GM12878 (cell line): ENCODE measurements around the gene PAX5. TPM values are rescaled to one million over a fixed set of nuclear protein-coding genes. Genes with fewer than 3 reads are reported as not detected.

ENCODE experiments used
- ATAC-seq: fragments of 200-7000 bp; cut with Tn5 transposase; 3 replicates; pipeline ENCODE4 v1.9.1; 2020; ENCODE audit warnings: mild to moderate bottlenecking, moderate library complexity
- BruUV-seq: library from RNA; stranded (reverse); fragments of 400-500 nt; replicated peaks from 2 replicates; lab custom pipeline; 2021; lab: Mats Ljungman, UMichigan
- CTCF ChIA-PET: fragments of 300-600 bp; sonication (Branson Sonifier 250); formaldehyde crosslinking; extraction: SDS; loops from one replicate; lab custom pipeline; 2021; ENCODE audit warnings: inconsistent platforms; lab: Yijun Ruan, JAX
- POLR2A ChIA-PET: fragments of 350-600 bp; formaldehyde crosslinking; extraction: SDS; loops from one replicate; lab custom pipeline; 2021; ENCODE audit warnings: inconsistent platforms; lab: Charles Lee
- RAD21 ChIA-PET: fragments of 300-600 bp; sonication (Branson Sonifier 250); formaldehyde crosslinking; loops from one replicate; lab custom pipeline; 2023; ENCODE audit warnings: antibody characterized with exemption; ENCODE audit not compliant: unreplicated experiment; lab: Charles Lee
- SMC1A ChIA-PET: fragments of 300-600 bp; sonication (Branson Sonifier 250); formaldehyde crosslinking; loops from one replicate; lab custom pipeline; 2023; ENCODE audit not compliant: unreplicated experiment, uncharacterized antibody; lab: Charles Lee
- DNase-seq: peaks from one replicate; pipeline ENCODE4 v3.0.0-alpha.2; 2011; ENCODE audit warnings: low read depth, low spot score
- FAIRE-seq: peaks from 3 replicates; lab custom pipeline; 2011; peaks lifted over from hg19 to GRCh38; lab: Jason Lieb, UNC
- H2AFZ ChIP-seq: 2 replicates; pipeline ENCODE4 v1.6.0; 2011; ENCODE audit warnings: low read depth, low read length, control low read depth; ENCODE audit not compliant: control insufficient read depth
- H3K27ac ChIP-seq: 2 replicates; pipeline ENCODE4 v1.5.1; 2011; ENCODE audit warnings: control low read depth; ENCODE audit not compliant: control insufficient read depth, insufficient read depth
- H3K27me3 ChIP-seq, 2 experiments: replicated peaks in 1 of 2; 2 replicates each; pipeline versions ENCODE4 v1.6.0 to v1.6.1; 2011; ENCODE audit warnings: low read length in 1 of 2; ENCODE audit not compliant: control insufficient read depth in 2 of 2, insufficient read depth in 2 of 2
- H3K36me3 ChIP-seq, 2 experiments: 2 replicates each; pipeline ENCODE4 v1.5.1; 2011; ENCODE audit warnings: low read length in 1 of 2; ENCODE audit not compliant: control insufficient read depth in 2 of 2, insufficient read depth in 2 of 2
- H3K4me1 ChIP-seq: 2 replicates; pipeline ENCODE4 v1.6.1; 2011; ENCODE audit warnings: mild to moderate bottlenecking, low read length, moderate library complexity, mixed read lengths; ENCODE audit not compliant: control insufficient read depth, insufficient read depth
- H3K4me2 ChIP-seq: 2 replicates; pipeline ENCODE4 v1.6.0; 2011; ENCODE audit warnings: control low read depth; ENCODE audit not compliant: control insufficient read depth, insufficient read depth
- H3K4me3 ChIP-seq: fragments of 200-600 bp; sonication (generic); 2 replicates; pipeline ENCODE4 v1.5.1; 2016
- H3K79me2 ChIP-seq: 2 replicates; pipeline ENCODE4 v1.6.0; 2011; ENCODE audit warnings: low read length; ENCODE audit not compliant: control insufficient read depth, insufficient read depth
- H3K9ac ChIP-seq: 2 replicates; pipeline ENCODE4 v1.8.0; 2011; ENCODE audit warnings: low read length, control low read depth, mixed read lengths; ENCODE audit not compliant: control insufficient read depth, insufficient read depth
- H3K9me3 ChIP-seq: replicated peaks from 3 replicates; pipeline ENCODE4 v1.5.1; 2011; ENCODE audit warnings: mild to moderate bottlenecking, low read length; ENCODE audit not compliant: control insufficient read depth, insufficient read depth
- H4K20me1 ChIP-seq: 2 replicates; pipeline ENCODE4 v1.6.0; 2011; ENCODE audit not compliant: control insufficient read depth, insufficient read depth
- BHLHE40 ChIP-seq, 2 experiments: fragments of 450-650 bp in 1 of 2; IDR thresholded peaks; 2 replicates each; pipeline ENCODE4 v1.6.1; 2011 to 2017; ENCODE audit warnings: low read depth in 2 of 2, borderline replicate concordance in 1 of 2, improper control_type of control experiment in 1 of 2, low read length in 1 of 2, mild to moderate bottlenecking in 1 of 2
- EGR1 ChIP-seq, 2 experiments: IDR thresholded peaks; 1 replicate in 1 of 2; 2 replicates in 1 of 2; pipeline ENCODE4 v1.6.1; 2011 to 2012; ENCODE audit warnings: low read depth in 2 of 2, low read length in 2 of 2, borderline replicate concordance in 1 of 2, mild to moderate bottlenecking in 1 of 2, moderate library complexity in 1 of 2
- GATAD2B ChIP-seq: fragments of 450-650 bp; conservative IDR thresholded peaks from 2 replicates; pipeline ENCODE4 v1.6.1; 2017; ENCODE audit warnings: low read depth, mild to moderate bottlenecking, moderate library complexity
- HDGF ChIP-seq: fragments of 450-650 bp; IDR thresholded peaks from 2 replicates; pipeline ENCODE4 v1.6.1; 2016; ENCODE audit warnings: antibody characterized with exemption
- KAT2A ChIP-seq: conservative IDR thresholded peaks from 2 replicates; pipeline ENCODE4 v1.6.1; 2011; ENCODE audit warnings: low read depth, low read length; ENCODE audit not compliant: control insufficient read depth
- RELA ChIP-seq: fragments of 450-650 bp; IDR thresholded peaks from 2 replicates; pipeline ENCODE4 v1.8.0; 2014; ENCODE audit warnings: borderline replicate concordance; ENCODE audit not compliant: partially characterized antibody
- SIX5 ChIP-seq: IDR thresholded peaks from 2 replicates; pipeline ENCODE4 v1.6.1; 2011; ENCODE audit warnings: mild to moderate bottlenecking, low read depth, low read length, moderate library complexity; ENCODE audit not compliant: severe bottlenecking
- SMAD1 ChIP-seq: fragments of 450-650 bp; IDR thresholded peaks from 2 replicates; pipeline ENCODE4 v1.6.1; 2018; ENCODE audit warnings: mild to moderate bottlenecking, low read depth; ENCODE audit not compliant: partially characterized antibody
- SMARCA5 ChIP-seq: fragments of 450-650 bp; IDR thresholded peaks from 2 replicates; pipeline ENCODE4 v1.6.1; 2017; ENCODE audit warnings: mild to moderate bottlenecking
- SREBF2 ChIP-seq: IDR thresholded peaks from 2 replicates; pipeline ENCODE4 v1.6.1; 2012; ENCODE audit warnings: mild to moderate bottlenecking, low read length
- TCF3 ChIP-seq: IDR thresholded peaks from 2 replicates; pipeline ENCODE4 v1.6.1; 2012; ENCODE audit warnings: low read depth, mild to moderate bottlenecking, low read length, borderline replicate concordance; ENCODE audit not compliant: insufficient read depth
- TCF7 ChIP-seq: IDR thresholded peaks from 2 replicates; pipeline ENCODE4 v1.6.1; 2014; ENCODE audit warnings: antibody characterized with exemption, borderline replicate concordance
- ZBED1 ChIP-seq: IDR thresholded peaks from 2 replicates; pipeline ENCODE4 v1.6.1; 2016; ENCODE audit warnings: borderline replicate concordance
- ZSCAN29 ChIP-seq: fragments of 450-650 bp; IDR thresholded peaks from 2 replicates; pipeline ENCODE4 v1.6.1; 2017; ENCODE audit warnings: mild to moderate bottlenecking, moderate library complexity
- WGBS: methylation state at CpG from one replicate; pipeline ENCODE4 v1.1.6; 2016; ENCODE audit warnings: low lambda C conversion rate; ENCODE audit not compliant: insufficient replicate concordance, insufficient coverage; ENCODE audit errors: missing lambda C conversion rate; 5-methylcytosine and 5-hydroxymethylcytosine counted together
- in situ Hi-C: fragments of 300-500 bp; cut with MboI; formaldehyde crosslinking; loops from 9 replicates; pipeline ENCODE4 v1.14.3; 2018; ENCODE audit warnings: mixed read lengths
- intact Hi-C: fragments of 100-400 bp; cut with micrococcal nuclease; formaldehyde crosslinking; loops from one replicate; pipeline ENCODE4 v1.14.2; 2022; ENCODE audit not compliant: unreplicated experiment
- polyA plus RNA-seq, 11 experiments: library from polyadenylated mRNA; depleted of rRNA in 4 of 11; unstranded in 6 of 11; stranded (reverse) in 5 of 11; fragments of >200 nt; fragmentation: Nextera tagmentation in 4 of 11; fragmentation: Illumina TruSeq in 1 of 11; extraction: Ambion mirVana in 4 of 11; extraction: Trizol in 1 of 11; gene quantifications; 1 replicate in 1 of 11; 2 replicates in 10 of 11; pipeline versions ENCODE4 v1.2.1 to v1.2.3, GENCODE V29; 2011 to 2016; ENCODE audit warnings: inconsistent platforms in 2 of 11, missing spikeins in 2 of 11, low read depth in 1 of 11
- total RNA-seq, 4 experiments: library from RNA; depleted of rRNA in 3 of 4; stranded (reverse); fragments of >200 nt in 3 of 4; fragmentation: Illumina TruSeq in 1 of 4; extraction: Trizol in 1 of 4; gene quantifications; 2 replicates each; pipeline versions ENCODE4 v1.2.1 to v1.2.3, GENCODE V29; 2013 to 2021

PAX5 gene
- total and polyA plus RNA-seq, 10 of the 15 experiments (the other 5 are each of a cell fraction or from before 2014, with no cell fraction given), result 2.2 to 123 (median 31.9) TPM

GRCh38 chr9:36876056-36876455 lies 158.0 kb downstream of the PAX5 start:
- RAD21 ChIA-PET, result interaction anchor here (0.5 kb wide), 1 partner anchor 784 kb away, joined by 5 read pairs; no protein-coding TSS in a partner anchor
- H3K27me3 ChIP-seq, result no peaks in the 10 kb centered on the region
- TF ChIP-seq HDGF, result no peak
- TF ChIP-seq SIX5, result no peak
- no peak for TF ChIP-seq GATAD2B
- no peak for TF ChIP-seq SMARCA5
- no peak for TF ChIP-seq TCF3
- TF ChIP-seq RELA, result no peak
- no peak for TF ChIP-seq BHLHE40 (IDR thresholded peaks at IDR 0.05; ENCODE audit: borderline replicate concordance in 1 of 2, low read depth in 2 of 2, low read length in 1 of 2)
- TF ChIP-seq ZBED1, result no peak
- TF ChIP-seq SMAD1, result no peak
- no peak for TF ChIP-seq KAT2A
- no peak for TF ChIP-seq ZSCAN29
- TF ChIP-seq TCF7, result no peak
- TF ChIP-seq EGR1 (IDR thresholded peaks at IDR 0.05; ENCODE audit: borderline replicate concordance in 1 of 2, low read depth in 2 of 2, low read length in 2 of 2), result no peak
- no peak for TF ChIP-seq SREBF2
- TF ChIP-seq, all 136 proteins: peak for 0
- DNase-seq (no peak), ATAC-seq (no peak), FAIRE-seq (no peak)
- no peak overlapping the region for H3K9ac ChIP-seq
- intact Hi-C loops (loop anchor here (10.0 kb wide), 2 partner anchors 249 to 529 kb away; partner anchors contain the start of gene ZCCHC7), in situ Hi-C loops (loop anchor here (5.0 kb wide), 1 partner anchor 151 kb away; no protein-coding TSS in a partner anchor)
- no peak overlapping the region for H3K4me2 ChIP-seq
- no peak overlapping the region for H2AFZ ChIP-seq
- POLR2A ChIA-PET, result no interaction called here
- no peaks in the 10 kb centered on the region for H3K9me3 ChIP-seq
- peaks cover 45% of the 10 kb centered on the region for H3K4me1 ChIP-seq
- no peak overlapping the region for H3K4me3 ChIP-seq
- H3K36me3 ChIP-seq, result peaks cover 41 to 45% of the 10 kb centered on the region in 2 experiments
- BruUV-seq, result no TSS peak
- H3K27ac ChIP-seq, result no peak overlapping the region
- CTCF ChIA-PET, result interaction anchor here (1.0 to 4.0 kb wide), 6 partner anchors 9 to 534 kb away, joined by 3 to 56 read pairs (median 5); no protein-coding TSS in a partner anchor
- peaks cover 5% of the 10 kb centered on the region for H3K79me2 ChIP-seq
- WGBS, result 39% methylated on average over 4 of the region's 4 CpGs
- SMC1A ChIA-PET, result interaction anchor here (1.1 to 1.9 kb wide), 4 partner anchors 10 to 161 kb away, joined by 3 to 4 read pairs (median 4); no protein-coding TSS in a partner anchor
- H4K20me1 ChIP-seq, result no peaks in the 10 kb centered on the region
